ENCODE data around the gene HMCN1.

Gene HMCN1

DNA sequence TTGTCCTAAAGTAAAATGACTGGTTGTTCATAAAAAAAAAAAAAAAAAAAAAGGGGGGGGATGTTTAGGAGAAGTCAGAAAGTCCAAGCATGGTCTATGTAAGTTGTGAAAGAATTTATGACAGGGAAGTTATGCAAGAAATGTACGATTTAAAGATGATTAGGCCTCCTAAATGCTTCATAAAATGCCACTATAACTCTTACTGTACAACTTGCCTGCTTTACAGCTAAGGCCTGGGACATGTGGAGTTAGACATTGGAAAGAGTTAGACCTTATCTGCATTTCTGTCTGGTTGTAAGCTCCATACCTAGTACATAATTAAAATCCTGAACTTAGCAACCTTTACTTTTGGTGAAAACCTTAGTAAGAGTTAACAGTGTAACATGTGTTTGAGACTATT is 490.9 kb downstream of the HMCN1 start:
- no peak for DNase-seq (ENCODE audit: low read depth in 2 of 3, low spot score in 2 of 3)

DNA sequence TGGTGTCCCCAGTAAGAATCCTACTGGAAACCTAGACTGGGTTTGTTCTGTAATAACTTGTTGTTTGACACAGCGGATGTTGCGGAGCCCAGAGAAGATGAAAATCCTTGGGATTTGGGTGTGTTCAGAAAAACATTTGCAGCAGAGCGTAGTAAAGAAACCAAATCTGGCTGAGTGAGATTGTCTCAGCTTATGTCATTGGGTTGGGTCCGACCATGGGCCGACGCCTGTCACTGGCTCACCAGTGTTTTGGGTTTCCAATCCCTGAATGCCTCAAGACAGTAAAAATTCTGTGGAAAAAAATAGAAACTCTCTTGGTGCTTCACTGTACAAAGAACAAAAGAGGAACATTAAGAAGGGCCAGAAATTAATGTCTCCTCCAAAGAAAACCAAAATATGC is 494.6 kb downstream of the HMCN1 start:
- no peak for DNase-seq (ENCODE audit: low read depth in 2 of 3, low spot score in 2 of 3)

DNA sequence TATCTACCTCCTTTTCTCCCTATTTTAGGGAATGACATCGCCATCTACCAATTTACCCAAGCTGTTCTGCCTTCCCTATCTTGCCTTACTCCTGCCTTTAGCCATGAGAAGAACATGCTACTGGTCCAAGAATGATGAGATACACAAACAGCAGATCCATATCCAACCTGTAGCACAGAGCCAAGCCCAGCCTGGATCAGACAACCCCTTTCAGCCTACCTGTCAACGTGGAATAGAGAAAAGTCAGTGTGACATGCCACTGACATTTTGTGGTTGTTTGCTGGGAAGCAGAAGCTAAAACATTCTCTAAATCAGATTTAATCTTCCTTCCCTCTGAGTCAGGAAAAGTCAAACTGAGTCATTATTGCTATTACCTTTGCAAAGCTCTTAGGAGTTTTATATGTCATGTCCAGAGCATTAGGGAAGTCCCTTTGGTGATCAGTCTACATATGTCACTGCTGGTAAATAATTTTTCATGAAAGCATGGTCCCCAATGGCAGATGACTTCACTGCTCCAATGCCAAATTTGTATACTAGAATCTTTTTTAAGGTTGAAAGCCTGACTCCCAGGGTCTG is 497.8 kb downstream of the HMCN1 start:
- no peak for DNase-seq (ENCODE audit: low read depth in 2 of 3, low spot score in 2 of 3)

DNA sequence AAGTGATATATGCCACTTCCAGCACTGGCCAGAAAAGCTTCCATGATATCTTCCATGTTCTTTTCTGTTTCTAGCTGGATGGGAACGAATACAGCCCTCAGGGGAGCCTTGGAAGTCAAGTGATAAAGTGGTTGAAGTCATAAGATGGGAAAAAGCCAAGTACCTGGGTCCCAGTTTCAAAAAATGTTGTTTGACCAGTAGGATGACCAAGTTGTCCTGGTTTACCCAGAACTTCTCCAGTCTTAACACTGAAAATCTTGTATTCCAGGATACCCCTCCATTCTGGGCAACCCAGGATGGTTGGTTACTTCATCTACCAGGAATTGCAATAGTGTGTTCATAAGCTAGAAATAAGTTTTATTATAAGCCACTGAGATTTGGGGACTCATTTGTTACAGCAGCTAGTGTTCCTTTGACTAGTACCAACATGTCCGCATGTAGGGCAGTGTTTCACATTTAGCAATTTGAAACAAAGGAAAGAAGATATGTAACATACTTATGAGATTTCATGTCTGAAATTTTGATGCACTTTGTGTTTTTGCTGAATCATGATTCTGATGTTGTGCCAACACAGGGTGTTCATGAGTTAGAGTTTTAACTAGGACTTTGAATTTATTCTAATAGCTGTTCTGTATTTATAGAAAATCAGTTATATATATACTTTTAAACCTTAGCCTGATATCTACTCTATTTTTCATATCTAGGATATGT is 500.9 kb downstream of the HMCN1 start:
- DNase-seq (ENCODE audit: low read depth in 2 of 3, low spot score in 2 of 3), result no peak

DNA sequence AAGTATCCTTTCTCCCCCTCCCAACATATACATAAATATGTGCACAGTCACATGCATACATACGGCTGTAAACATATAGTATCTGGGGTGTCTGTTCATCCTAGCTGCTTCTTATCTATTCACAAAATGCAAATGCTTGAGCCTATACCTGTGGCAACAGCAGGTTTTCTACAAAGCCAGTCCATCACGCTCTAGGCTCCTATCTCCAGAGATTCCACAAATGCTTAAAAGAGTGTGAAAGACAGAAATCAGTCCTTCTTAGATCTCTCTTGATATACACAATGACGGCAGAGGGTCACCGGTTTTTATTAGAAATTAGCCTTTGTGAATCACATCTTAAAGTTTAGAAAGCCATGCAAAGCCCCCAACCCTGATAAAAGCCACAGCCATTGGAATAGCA is 501.5 kb downstream of the HMCN1 start:
- DNase-seq (ENCODE audit: low read depth in 2 of 3, low spot score in 2 of 3), result no peak

DNA sequence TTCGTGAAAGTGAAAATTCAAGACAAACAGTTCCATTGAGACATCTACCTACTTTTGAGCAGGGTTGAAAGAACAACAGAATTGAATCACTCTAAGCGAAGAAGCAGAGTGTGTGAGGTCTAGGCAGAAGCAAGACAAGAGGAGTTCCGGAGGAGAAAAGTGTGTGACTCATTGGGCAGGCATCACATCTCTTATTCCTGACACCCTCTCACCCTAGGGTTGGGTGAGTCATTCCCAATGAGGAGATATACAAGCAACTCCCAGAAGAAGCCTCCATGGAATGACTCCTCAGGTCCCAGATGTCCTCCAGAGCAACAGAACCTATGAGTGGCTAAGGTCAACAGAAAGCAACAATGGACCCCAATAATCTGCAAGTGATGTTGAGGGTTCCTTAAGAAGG is 502.7 kb downstream of the HMCN1 start:
- no peak for DNase-seq (ENCODE audit: low read depth in 2 of 3, low spot score in 2 of 3)

DNA sequence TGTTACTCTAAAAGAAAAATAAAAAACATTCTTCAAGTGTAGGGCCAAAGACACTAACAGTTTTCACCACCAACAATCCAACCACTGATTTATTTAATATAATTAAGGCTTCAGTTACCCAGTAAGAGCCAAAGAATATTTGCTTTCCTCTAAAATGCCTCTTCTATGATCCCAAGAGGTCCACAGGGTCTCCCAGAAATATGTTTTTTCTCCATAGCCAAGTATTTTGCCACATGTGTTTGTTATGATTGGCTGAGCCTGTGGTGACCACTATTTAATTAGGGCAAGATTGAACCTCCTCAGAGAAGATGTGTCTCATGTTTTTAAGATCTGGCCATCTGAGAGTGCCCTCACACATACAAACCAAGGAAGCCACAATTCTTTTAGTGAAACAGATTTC is 505.0 kb downstream of the HMCN1 start:
- DNase-seq (ENCODE audit: low read depth in 2 of 3, low spot score in 2 of 3), result no peak

DNA sequence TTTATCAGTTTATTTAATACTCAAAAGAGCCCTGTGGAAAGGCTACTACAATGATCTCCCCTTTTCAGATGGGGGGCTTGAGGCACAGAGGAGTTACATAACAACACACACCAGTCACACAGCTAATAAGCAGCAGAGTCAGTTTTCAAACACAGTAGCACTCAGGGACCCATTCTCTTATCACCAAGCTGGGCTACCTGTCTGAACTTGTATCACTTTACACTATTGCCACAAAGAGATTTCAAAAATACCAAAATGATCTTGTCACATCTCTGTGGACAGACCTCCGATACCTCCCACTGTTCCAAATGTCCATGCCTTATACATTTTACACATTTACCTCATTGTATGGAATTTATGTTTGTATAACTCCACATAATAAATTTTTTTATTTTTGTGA is 506.2 kb downstream of the HMCN1 start:
- DNase-seq (ENCODE audit: low read depth in 2 of 3, low spot score in 2 of 3), result no peak
